T-helper 9 cell (primary cell): ENCODE measurements around the gene FBXL13.
"Not testable (repeated sequence)": the region's sequence is repeated elsewhere in the genome, so short reads cannot be mapped to it uniquely, and the experiment has no call there.

Experiments used
- DNase-seq: peaks from one replicate; pipeline ENCODE4 v3.0.0-alpha.2; 2020
- total RNA-seq, 2 donors: gene quantifications; one replicate each; lab custom pipeline; 2026; lab: John Stamatoyannopoulos, UW

Gene FBXL13
- 1.8 to 1.9 reads per million in 2 donors for total RNA-seq

DNA sequence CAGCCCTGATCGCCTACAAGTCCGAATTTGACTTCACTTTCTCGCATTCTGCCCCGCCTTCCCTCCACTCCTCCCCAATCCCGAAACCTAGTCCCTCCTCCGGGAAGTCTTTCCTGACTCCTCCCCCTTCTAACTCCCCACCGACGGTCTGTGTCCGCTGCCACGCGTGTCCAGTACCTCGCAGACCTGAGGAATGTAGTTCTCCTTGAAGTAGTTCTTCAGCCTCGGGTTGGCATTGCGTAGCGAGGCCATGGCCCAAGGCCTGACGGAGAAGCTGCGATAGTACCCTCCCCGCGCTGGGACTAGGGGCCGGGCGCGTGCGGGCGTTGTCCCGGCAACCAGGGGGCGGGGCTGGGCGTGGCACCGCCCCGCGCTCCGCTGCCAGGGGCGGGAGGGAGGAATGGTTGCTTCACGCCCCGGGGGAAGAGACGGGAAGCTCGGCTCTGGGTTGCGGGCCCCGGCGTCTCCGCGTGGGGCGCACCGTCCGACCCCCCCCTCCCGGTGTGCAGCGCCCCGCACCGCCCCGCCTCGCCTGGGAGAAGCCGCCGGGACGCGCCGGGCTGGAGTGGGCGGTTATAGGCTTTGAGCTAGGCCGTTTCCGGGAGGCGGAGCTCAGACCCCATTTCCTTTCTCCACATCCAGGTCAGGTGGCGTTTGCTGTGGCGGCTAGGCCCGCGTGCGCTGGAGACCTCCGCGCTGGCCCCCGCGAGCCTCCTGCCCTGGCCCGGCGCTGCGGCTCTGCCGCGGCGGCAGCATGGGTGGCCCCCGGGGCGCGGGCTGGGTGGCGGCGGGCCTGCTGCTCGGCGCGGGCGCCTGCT lies at the start of gene FBXL13, which contains the start of gene ARMC10:
Gene FBXL13 (minus strand): TSS at position 278 of the 818 bp plus-strand sequence.
Gene ARMC10 (plus strand): TSS at position 622 of the 818 bp plus-strand sequence. CDS start 133 bp downstream, at position 755.
- peak; percentile 86 for DNase-seq

DNA sequence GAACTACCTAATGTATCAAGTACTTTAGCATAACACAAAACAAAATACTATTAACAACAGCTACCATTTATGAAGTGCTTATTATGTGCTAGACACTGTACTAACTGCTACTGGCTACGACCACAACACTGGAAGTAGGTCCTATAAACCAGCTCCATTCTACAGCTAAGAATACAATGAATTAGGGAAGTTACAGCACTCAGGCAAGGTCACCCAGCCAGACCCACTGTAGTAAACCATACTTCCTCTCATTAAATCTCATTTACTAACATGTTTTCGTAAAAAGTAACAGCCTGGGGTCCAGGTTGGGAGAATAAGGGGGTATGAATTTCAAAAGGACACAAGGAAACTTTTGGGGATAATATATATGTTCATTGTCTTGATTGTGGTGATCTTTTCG lies 48.9 kb upstream of the FBXL13 start:
- DNase-seq, result no peak

DNA sequence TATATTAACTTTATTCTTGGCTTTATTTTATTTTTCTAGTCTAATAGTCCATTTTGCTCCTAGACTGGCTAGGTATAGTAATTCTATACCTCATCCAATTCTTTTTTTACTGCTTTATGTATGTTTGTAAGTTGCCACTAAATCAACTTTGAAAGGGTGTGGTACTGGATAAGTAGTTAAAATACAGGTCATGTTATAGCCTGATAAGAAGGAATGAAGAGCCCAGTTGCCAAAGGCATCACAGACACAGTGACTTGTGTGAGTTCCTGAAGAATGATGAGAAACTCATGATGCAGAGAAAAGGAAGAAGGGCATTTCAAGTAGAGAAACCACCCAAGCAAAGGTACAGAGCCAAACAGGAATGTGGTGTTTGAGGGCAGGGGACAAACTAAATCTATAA lies 47.0 kb upstream of the FBXL13 start:
- DNase-seq, result no peak

DNA sequence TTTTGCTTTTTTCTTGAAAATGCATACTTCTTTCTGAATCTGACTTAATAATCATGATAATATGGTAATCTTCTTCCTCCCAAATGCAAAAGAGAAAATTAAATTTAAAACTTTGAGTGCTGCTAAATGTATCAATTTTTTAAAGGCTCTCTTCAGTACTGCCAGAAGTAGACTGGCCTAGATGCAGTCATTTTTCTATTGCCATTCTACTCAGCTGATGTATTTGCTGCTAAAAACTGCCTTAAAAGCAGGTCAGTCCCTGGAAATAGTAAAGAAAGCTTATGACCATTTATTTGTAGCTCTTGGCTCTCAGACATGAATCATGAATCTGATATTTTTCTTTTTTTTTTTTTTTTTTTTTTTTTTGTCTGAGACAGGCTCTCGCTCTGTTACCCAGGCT lies 45.8 kb upstream of the FBXL13 start:
- no peak for DNase-seq

DNA sequence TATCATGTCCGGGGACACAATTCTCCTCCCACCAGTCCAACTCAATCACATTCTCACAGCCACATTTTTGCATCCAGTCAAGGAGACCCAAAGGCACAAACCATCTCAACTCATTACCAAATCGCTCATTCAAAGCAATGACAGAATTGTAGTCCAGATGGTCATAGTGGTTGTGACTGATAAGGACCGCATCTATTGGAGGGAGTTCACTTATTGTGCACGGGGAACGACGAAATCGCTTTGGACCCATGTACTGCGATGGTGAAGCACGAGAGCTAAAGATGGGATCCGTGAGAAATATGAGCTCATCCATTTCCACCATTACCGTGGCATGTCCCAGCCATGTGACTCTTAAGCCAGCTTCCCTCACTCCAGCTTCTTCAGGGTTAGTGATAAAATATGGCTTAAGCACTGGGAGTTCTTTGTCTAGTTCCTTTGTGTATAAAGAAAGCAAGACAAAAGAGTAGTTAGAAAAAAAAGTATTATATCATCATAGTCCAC lies 45.2 kb upstream of the FBXL13 start:
- DNase-seq, result no peak

DNA sequence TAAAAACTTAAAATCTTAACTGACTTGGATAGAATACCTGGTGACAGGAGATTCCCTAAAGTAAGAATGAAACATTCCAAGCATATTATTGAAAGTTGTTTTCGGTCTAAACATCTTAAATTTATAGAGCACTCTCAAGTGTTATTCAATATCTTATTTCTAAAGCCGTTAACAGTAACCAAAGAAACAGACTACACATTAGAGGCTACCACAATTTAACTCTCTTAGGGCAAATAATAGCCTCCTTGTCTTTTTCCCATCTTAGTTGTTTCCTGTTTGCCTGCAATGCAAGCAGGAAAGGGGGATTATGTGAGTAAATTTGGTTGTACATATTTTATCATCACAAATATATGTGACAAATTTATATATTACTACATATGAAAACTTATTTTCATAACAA lies 42.9 kb upstream of the FBXL13 start:
- no peak for DNase-seq

DNA sequence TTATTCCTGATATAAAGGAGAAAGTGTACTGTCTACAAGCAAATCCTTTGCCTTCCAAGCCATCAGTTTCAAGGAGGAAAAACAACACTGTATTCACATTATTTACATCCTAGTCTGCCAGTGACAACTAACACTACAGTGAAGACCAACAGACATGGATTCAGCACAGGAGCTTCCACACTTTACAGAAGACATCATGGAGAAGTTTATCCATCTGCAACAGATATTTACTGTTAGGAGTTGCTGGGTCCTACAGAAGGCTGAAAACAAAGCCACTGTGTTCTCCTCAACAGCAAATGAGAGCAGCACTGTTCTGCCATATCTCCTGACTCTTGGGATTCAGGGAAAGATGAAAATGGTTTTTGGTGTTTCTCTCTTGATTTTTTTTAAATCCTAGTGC lies 42.4 kb upstream of the FBXL13 start:
- DNase-seq, result no peak

DNA sequence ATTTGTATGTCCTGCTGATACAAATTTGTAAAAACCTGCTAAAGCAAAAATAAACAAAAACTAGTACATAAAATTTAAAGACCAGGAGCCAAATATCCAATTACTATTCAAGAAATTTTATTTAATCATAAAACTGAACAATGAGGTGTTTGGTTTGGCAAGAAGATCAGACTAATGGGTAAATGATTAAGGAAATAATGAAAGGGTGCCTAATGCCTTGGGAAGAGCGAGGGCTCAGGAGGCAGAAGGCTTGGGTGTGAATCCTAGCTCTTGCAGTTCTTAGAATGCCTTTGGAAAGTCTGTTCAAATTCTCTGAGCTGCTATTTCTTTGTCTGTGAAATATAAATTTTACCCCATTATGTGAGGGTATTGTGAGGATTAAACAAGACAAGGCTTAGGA lies 41.9 kb upstream of the FBXL13 start:
- DNase-seq, result no peak

DNA sequence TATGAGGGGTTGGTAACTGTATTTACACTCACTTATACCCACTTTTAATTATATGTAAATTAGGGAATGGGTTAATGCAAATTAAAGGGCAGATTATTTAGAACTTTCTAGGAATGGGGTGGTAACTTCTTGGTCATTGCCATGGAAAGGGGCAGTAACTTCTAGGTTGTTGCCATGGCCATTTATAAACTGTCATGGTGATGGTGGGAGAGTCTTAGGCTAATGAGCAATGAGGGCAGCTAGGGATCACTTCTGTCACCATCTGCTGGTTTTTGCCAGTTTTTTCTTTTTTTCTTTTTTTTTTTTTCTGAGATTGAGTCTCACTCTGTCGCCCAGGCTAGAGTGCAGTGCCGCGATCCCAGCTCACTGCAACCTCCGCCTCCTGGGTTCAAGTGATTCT lies 41.2 kb upstream of the FBXL13 start:
- no peak for DNase-seq

DNA sequence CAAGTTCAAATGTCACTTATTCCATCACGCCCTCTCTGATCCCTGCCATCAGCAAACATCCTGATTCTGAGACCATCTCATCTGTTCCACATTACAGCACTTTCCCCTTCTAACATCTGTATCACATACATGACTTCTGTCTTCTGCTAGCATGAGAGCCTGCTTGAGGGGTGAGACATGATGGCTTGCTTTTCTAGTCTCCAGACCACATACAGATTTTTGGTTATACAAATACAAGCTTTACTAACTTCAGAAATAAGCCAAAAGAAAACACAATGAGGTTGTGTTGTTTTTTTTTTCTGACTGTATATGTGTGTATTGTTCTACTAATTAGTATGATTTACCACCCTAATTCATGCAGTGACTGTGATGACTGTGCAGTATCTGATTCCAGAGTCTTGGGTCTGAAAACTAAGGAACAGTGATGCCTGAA lies 40.0 kb upstream of the FBXL13 start:
- no peak for DNase-seq

DNA sequence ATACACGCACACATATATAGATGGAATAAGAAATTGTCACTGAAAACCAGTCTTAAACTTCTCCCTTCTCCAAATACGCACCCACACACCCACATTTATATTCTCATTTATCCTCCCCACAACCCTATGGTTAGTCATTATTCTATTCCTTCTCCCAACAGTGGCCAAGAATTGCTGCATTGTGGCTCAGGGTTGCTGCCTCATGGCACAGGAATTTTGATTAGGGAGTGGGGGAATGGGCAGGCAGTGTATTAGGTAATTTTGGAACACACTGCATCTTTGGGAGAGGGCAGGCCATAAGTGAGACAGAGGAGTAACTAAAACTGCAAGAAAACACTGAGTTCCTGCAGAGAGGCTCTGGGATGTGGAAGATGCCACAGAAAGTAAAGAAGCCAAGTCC lies 38.6 kb upstream of the FBXL13 start:
- DNase-seq, result no peak

DNA sequence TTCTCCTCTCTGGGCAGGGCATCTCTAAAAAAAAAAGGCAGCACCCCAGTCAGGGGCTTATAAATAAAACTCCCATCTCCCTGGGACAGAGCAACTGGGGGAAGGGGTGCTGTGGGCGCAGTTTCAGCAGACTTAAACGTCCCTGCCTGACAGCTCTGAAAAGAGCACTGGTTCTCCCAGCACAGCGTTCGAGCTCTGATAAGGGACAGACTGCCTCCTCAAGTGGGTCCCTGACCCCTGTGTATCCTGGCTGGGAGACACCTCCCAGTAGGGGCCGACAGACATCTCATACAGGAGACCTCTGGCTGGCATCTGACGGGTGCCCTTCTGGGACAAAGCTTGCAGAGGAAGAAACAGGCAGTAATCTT lies 32.1 kb upstream of the FBXL13 start:
- not testable (repeated sequence) for DNase-seq

DNA sequence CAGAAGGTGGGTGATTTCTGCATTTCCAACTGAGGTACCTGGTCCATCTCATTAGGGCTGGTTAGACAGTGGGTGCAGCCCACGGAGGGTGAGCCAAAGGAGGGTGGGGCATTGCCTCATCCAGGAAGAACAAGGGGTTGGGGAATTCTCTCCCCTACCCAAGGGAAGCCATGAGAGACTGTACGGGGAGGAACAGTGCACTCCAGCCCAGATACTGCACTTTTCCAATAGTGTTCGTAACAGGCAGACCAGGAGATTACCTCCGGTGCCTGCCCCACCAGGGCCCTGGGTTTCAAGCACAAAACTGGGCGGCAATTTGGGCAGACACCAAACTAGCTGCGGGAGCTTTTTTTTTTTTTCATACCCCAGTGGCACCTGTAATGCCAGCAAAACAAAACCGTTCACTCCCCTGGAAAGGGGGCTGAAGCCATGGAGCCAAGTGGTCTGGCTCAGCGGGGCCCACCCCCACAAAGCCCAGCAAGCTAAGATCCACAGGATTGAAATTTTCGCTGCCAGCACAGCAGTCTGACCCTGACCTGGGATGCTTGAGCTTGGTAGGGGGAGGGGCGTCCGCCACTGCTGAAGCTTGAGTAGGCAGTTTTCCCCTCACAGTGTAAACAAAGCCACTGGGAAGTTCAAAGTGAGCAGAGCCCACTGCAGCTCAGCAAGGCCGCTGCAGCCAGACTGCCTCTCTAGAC lies 31.6 kb upstream of the FBXL13 start:
- DNase-seq, result no peak

DNA sequence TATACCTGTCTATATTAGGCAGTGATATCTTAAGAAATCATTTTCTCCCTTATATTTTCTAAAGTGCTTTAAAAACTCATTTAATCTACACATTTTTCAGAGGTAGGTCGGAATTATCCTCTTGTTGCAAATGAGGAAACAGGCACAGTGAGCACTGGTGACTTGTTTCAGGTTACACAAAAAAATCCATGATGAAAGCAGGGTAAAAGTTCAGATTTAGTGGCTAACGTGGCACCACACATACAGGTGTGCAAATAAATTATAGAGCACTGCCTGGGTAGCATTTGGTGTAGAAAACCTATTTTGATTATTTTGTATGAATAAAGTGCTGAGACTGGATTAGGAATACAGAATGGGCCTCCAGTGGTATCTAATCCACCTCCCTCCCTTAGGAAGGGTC lies 26.9 kb upstream of the FBXL13 start:
- no peak for DNase-seq

DNA sequence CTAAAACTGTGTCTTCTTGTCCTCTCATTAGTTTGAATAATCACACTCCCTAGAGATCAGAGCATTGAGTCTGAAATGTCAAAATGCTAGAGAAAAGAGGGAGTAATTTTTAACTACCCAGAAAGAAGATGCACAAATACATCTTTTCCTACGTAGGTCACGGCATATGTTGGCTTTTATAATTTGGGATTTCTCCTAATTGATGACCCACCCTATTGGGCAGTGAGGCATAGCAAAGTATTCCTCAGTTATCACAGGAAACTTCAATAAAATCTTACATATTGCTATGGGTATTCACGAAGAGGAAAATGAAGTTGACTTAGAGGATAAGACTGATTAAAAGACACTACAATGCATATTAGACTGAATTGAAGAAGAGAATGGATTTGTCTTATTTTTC lies 25.8 kb upstream of the FBXL13 start:
- no peak for DNase-seq

DNA sequence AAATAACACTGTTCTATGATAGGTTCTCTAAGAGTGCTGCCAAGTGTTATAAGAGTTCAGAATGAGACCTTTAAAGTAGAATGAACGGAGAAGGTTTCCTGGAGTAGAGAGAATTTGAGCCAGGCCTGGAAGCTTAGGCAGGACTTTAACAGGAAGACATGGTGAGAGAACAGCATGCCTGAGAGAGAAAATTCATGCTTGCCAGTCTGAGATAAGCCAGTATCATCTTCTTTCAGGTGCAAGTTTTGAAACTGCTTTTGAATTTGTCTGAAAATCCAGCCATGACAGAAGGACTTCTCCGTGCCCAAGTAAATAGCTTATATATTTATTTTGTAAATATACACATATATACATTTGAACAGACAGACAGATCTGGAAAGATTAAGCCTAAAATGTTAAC lies 22.4 kb upstream of the FBXL13 start:
- no peak for DNase-seq

DNA sequence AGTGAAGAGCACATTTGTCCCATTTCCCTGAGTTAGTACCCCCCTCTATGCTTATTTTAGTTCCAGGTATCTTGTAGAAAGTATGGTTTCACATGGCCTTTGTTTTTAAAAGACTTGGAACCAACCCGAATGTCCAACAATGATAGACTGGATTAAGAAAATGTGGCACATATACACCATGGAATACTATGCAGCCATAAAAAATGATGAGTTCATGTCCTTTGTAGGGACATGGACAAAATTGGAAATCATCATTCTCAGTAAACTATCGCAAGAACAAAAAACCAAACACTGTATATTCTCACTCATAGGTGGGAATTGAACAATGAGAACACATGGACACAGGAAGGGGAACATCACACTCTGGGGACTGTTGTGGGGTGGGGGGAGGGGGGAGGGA lies 21.0 kb upstream of the FBXL13 start:
- not testable (repeated sequence) for DNase-seq

DNA sequence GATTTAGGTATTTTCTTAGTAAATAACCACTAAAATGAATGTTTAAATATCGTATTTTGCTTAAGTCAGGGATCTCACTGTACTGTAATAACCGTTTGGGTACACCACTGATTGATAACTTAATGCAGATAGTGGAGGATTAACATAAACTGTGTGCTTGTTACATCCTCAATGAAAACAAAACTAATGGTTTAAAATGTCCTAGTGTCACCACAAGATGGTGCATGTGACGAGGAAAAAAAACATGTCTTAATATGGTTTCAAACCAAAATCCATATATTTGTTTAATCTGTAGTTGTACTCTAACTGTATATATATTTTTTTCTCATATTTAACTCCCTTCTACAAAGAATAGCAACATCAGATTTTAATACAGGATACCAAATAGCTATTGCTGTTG lies 19.5 kb upstream of the FBXL13 start:
- DNase-seq, result no peak

DNA sequence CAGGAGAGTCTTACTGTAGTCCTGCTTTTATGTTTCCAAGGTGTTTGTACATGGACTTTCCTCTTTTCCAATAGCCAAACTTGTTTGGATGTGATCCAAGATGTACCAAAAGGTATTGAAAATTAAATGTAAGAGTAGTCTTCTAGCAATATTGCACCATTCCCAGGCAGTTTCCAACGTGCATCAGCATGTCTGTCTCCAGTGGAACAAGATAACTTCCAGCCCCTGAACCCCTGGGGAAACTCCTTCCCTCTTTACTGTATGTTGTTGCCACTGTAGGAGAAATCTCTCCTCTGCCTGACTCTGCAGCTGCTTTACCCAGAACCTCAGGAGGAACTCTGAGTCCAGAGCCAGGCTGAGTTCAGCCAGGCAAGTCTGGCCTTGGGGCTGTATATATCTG lies 18.8 kb upstream of the FBXL13 start:
- no peak for DNase-seq

DNA sequence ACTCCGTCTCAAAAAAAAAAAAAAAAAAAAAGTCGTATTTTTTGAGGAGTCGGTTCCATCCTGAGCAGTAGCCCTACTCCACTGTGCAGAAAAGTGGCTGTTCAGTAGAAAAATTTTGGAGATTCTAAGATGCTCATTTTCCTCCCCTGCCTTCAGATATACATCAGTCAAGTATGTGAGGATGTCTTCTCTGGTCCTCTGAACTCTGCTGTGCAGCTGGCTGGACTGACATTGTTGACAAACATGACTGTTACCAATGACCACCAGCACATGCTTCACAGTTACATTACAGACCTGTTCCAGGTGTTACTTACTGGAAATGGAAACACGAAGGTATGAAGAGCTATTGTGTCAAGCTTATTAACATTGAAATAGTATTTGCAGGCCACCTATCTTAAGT lies 17.7 kb upstream of the FBXL13 start:
- not testable (repeated sequence) for DNase-seq

DNA sequence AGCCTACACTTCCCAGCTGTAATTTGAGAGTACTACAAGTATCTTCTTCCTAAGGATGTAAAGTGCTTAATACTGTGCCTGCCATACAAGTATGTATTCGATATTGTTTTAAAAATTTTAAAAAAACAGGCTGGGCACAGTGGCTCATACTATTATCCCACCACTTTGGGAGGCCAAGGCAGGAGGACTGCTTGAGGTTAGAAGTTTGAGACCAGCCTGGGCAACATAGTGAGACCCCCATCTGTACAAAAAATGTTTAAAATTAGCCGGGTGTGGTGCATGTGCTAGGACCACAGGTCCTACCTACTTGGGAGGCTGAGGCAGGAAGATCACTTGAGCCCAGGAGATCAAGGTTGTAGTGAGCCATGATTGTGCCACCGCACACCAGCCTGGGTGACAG lies 8.6 kb upstream of the FBXL13 start:
- no peak for DNase-seq

DNA sequence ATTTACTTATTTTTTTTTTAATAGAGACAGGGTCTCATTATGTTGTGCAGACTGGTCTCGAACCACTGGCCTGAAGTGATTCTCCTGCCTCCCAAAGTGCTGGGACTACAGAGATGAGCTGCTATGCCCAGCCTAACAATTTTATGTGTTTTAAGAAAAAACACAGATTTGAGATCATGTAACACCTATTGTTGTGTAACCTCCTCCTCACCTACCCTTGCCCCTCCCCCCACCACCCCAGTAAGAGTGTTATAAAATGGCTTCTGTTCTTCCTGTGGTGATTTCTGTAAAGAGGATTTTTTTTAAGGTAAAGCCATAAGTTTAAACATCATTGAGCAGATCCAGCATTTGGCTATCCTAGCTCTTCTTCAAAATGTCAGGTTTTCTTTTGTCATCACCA lies 7.9 kb upstream of the FBXL13 start:
- DNase-seq, result no peak

DNA sequence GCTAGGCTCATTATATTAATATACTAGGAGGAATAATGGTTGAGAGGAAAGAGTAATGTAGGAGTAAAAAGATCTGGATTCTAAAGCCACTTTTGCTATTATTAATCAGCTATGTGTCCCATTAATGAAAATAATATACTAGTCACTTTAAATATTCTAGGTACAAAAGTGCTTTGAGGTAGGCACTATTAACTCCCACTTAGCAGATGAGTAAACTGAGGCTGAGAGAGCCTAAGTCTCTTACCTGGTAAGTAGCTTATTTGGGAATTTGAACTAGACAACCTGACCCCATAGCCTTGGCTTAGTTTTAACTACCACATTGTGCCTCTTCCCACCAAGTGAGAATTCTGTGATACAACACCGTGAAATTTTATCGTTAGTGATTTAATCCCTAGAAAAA lies 6.3 kb upstream of the FBXL13 start:
- no peak for DNase-seq

DNA sequence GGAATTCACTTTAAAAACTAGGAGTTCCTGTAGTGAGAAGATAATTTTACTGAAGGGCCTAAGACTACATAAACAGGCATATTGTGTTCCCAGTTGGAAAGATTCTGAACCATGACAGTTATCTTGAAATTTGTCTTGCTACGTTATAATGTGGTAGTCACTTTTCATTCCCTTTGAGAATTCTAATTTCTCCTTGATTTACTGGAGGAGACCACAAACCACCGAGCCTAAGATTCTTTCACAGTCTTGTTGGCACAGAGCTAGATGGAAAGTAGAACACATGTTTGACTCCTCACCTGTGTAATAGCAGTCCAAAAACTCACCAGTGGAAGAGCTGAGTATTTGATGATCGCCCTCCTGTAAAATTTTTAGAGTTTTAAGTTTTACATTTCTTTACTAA lies 5.2 kb upstream of the FBXL13 start:
- DNase-seq, result no peak
